Keratinocyte (primary cell): ENCODE measurements around the gene CORO7. TPM values are rescaled to one million over a fixed set of nuclear protein-coding genes. Genes with fewer than 3 reads are reported as not detected.

Source experiments
- DNase-seq: peaks from one replicate; pipeline ENCODE4 v3.0.0-alpha.2; 2011; ENCODE audit warnings: low read depth, missing footprints, low spot score
- FAIRE-seq: peaks from 2 replicates; lab custom pipeline; 2011; peaks lifted over from hg19 to GRCh38; lab: Jason Lieb, UNC
- H2AFZ ChIP-seq: 2 replicates; pipeline ENCODE4 v1.6.0; 2012; ENCODE audit warnings: low read length, control low read depth, inconsistent platforms; ENCODE audit not compliant: control insufficient read depth
- H3K27ac ChIP-seq: 2 replicates; pipeline ENCODE4 v1.5.1; 2011; ENCODE audit warnings: low read length; ENCODE audit not compliant: control insufficient read depth, insufficient read depth
- H3K27me3 ChIP-seq: 3 replicates; pipeline ENCODE4 v1.6.0; 2011; ENCODE audit warnings: low read length; ENCODE audit not compliant: control insufficient read depth, insufficient read depth; ENCODE audit errors: extremely low read depth
- H3K36me3 ChIP-seq, 2 experiments: 2 replicates in 1 of 2; 3 replicates in 1 of 2; pipeline ENCODE4 v1.5.1; 2011; ENCODE audit warnings: low read length in 2 of 2, mild to moderate bottlenecking in 1 of 2; ENCODE audit not compliant: control insufficient read depth in 2 of 2, insufficient read depth in 2 of 2; ENCODE audit errors: extremely low read depth in 1 of 2
- H3K4me1 ChIP-seq: 3 replicates; pipeline ENCODE4 v1.5.1; 2011; ENCODE audit warnings: low read length; ENCODE audit not compliant: control insufficient read depth, insufficient read depth; ENCODE audit errors: extremely low read depth
- H3K4me2 ChIP-seq: 3 replicates; pipeline ENCODE4 v1.6.0; 2011; ENCODE audit warnings: low read depth, low read length; ENCODE audit not compliant: control insufficient read depth, insufficient read depth; ENCODE audit errors: extremely low read depth
- H3K4me3 ChIP-seq, 3 experiments: fragments of 200-600 bp in 1 of 3; sonication (generic) in 1 of 3; 2 replicates in 2 of 3; 3 replicates in 1 of 3; pipeline ENCODE4 v1.5.1; 2011 to 2016; ENCODE audit warnings: low read length in 3 of 3, mild to moderate bottlenecking in 3 of 3, control low read depth in 2 of 3, inconsistent platforms in 1 of 3, low read depth in 1 of 3, mixed read lengths in 1 of 3, mixed run types in 1 of 3, moderate library complexity in 1 of 3; ENCODE audit not compliant: control insufficient read depth in 2 of 3, insufficient read depth in 2 of 3; ENCODE audit errors: extremely low read depth in 1 of 3
- H3K79me2 ChIP-seq: 2 replicates; pipeline ENCODE4 v1.6.0; 2012; ENCODE audit warnings: low read length; ENCODE audit not compliant: control insufficient read depth, insufficient read depth
- H3K9ac ChIP-seq: 3 replicates; pipeline ENCODE4 v1.6.0; 2011; ENCODE audit warnings: low read length; ENCODE audit not compliant: control insufficient read depth, insufficient read depth; ENCODE audit errors: extremely low read depth
- H3K9me1 ChIP-seq: 3 replicates; pipeline ENCODE4 v1.6.0; 2011; ENCODE audit warnings: low read length; ENCODE audit not compliant: control insufficient read depth, insufficient read depth; ENCODE audit errors: extremely low read depth
- H3K9me3 ChIP-seq: 2 replicates; pipeline ENCODE4 v1.5.1; 2012; ENCODE audit warnings: low read depth, low read length; ENCODE audit not compliant: control insufficient read depth
- H4K20me1 ChIP-seq: 3 replicates; pipeline ENCODE4 v1.6.0; 2011; ENCODE audit warnings: low read length; ENCODE audit not compliant: control insufficient read depth, insufficient read depth; ENCODE audit errors: extremely low read depth
- CTCF ChIP-seq, 3 experiments: IDR thresholded peaks in 1 of 3; conservative IDR thresholded peaks in 1 of 3; optimal IDR thresholded peaks in 1 of 3; 2 replicates in 2 of 3; 3 replicates in 1 of 3; pipeline versions ENCODE3 to v1.5.1; 2011; ENCODE audit warnings: low read length in 3 of 3, mild to moderate bottlenecking in 3 of 3, moderate library complexity in 2 of 3, control low read depth in 1 of 3, inconsistent platforms in 1 of 3; ENCODE audit not compliant: insufficient read depth in 2 of 3; ENCODE audit errors: extremely low read depth in 1 of 3
- EZH2 ChIP-seq: IDR thresholded peaks from one replicate; pipeline ENCODE4 v1.6.1; 2012; ENCODE audit warnings: inconsistent platforms, mild to moderate bottlenecking, low read length, moderate library complexity
- dilution Hi-C: fragments of 300-500 bp; cut with MboI; formaldehyde crosslinking; loops from one replicate; pipeline ENCODE4 v1.7.0; 2020; ENCODE audit warnings: low sequenced_read_pairs; ENCODE audit not compliant: extremely low pct_ligation_motif_present
- polyA plus RNA-seq, 5 experiments: library from polyadenylated mRNA; depleted of rRNA in 3 of 5; stranded (reverse) in 3 of 5; stranded (forward) in 1 of 5; unstranded in 1 of 5; fragments of >200 nt; gene quantifications; 1 replicate in 1 of 5; 2 replicates in 3 of 5; 3 replicates in 1 of 5; pipeline versions ENCODE4 v1.2.1 to v1.2.3, GENCODE V29; 2011 to 2012; ENCODE audit warnings: missing spikeins in 2 of 5, low read depth in 1 of 5, low replicate concordance in 1 of 5

Gene CORO7
- polyA plus RNA-seq, 1 donor (not counting 4 experiments of a cell fraction or from before 2014, with no cell fraction given), result 8.4 TPM

- FAIRE-seq, result no peak
- DNase-seq, result no peak
- no peaks in the 10 kb centered on the region for H3K9me1 ChIP-seq
- no peak overlapping the region for H3K27ac ChIP-seq
- dilution Hi-C loops, result no loop called here
- no peak overlapping the region for H2AFZ ChIP-seq
- no peak overlapping the region for H3K4me3 ChIP-seq
- H3K4me1 ChIP-seq, result peaks cover 11% of the 10 kb centered on the region
- peak overlapping the region; percentile 28 for H3K9ac ChIP-seq
- peaks cover 12 to 27% of the 10 kb centered on the region in 2 experiments for H3K36me3 ChIP-seq
- no peaks in the 10 kb centered on the region for H3K27me3 ChIP-seq
- H3K79me2 ChIP-seq, result no peaks in the 10 kb centered on the region
- H4K20me1 ChIP-seq, result peaks cover 3% of the 10 kb centered on the region
- no peaks in the 10 kb centered on the region for H3K9me3 ChIP-seq
- no peak overlapping the region for H3K4me2 ChIP-seq
- TF ChIP-seq CTCF (optimal IDR thresholded peaks at IDR 0.05 in 1 of 3, IDR thresholded peaks at IDR 0.05 in 1 of 3, conservative IDR thresholded peaks at IDR 0.05 in 1 of 3; ENCODE audit: extremely low read depth in 1 of 3, insufficient read depth in 2 of 3, low read length in 3 of 3) (no peak), EZH2 (no peak)
Observed at GRCh38 chr16:4392382-4393239, 23.8 kb downstream of the CORO7 start.

GRCh38 chr16:4391631-4392381, 24.6 kb downstream of the CORO7 start:
- H3K4me2 ChIP-seq, result no peak overlapping the region

More at GRCh38 chr16:4391631-4392381, 24.6 kb downstream of the CORO7 start:
- no peaks in the 10 kb centered on the region for H3K27me3 ChIP-seq
- H3K36me3 ChIP-seq, result peaks cover 12 to 27% of the 10 kb centered on the region in 2 experiments
- no peak for DNase-seq
- no peak overlapping the region for H3K4me3 ChIP-seq
- no peaks in the 10 kb centered on the region for H3K9me3 ChIP-seq
- H3K27ac ChIP-seq, result no peak overlapping the region
- no peaks in the 10 kb centered on the region for H3K79me2 ChIP-seq
- FAIRE-seq, result no peak
- H3K9ac ChIP-seq, result no peak overlapping the region
- peaks cover 11% of the 10 kb centered on the region for H3K4me1 ChIP-seq
- H4K20me1 ChIP-seq, result peaks cover 3% of the 10 kb centered on the region
- no peaks in the 10 kb centered on the region for H3K9me1 ChIP-seq
- no peak for TF ChIP-seq CTCF (optimal IDR thresholded peaks at IDR 0.05 in 1 of 3, IDR thresholded peaks at IDR 0.05 in 1 of 3, conservative IDR thresholded peaks at IDR 0.05 in 1 of 3; ENCODE audit: extremely low read depth in 1 of 3, insufficient read depth in 2 of 3, low read length in 3 of 3)
- TF ChIP-seq EZH2, result no peak
- dilution Hi-C loops, result no loop called here
- H2AFZ ChIP-seq, result no peak overlapping the region
